Right lobe of liver (tissue), 6 donors: ENCODE data around the gene ALPK3. TPM values are rescaled to one million over a fixed set of nuclear protein-coding genes. Genes with fewer than 3 reads are reported as not detected.
A peak's percentile ranks its signal among the peaks of the same experiment; 100 is the strongest.
"Not testable (repeated sequence)": the region's sequence is repeated elsewhere in the genome, so short reads cannot be mapped to it uniquely, and the experiment has no call there.

ENCODE experiments used
- ATAC-seq, 4 donors: fragments of 200-7000 bp; cut with Tn5 transposase; one replicate each; pipeline ENCODE4 v1.9.1; 2020; ENCODE audit warnings: mild to moderate bottlenecking in 4 of 4, moderate library complexity in 4 of 4
- DNase-seq, 3 donors: peaks; one replicate each; pipeline ENCODE4 v3.0.0-alpha.2; 2020
- H3K27ac ChIP-seq, 3 donors: fragments of 200-600 bp; one replicate each; pipeline ENCODE4 v1.8.0; 2022
- H3K27me3 ChIP-seq, 2 donors: fragments of 200-600 bp; one replicate each; pipeline ENCODE4 v1.8.0; 2022
- H3K36me3 ChIP-seq, 4 donors: fragments of 200-600 bp; sonication (generic) in 1 of 4; one replicate each; pipeline versions ENCODE4 v1.5.1 to v1.8.0; 2017 to 2022; ENCODE audit warnings: control low read depth in 1 of 4
- H3K4me1 ChIP-seq, 4 donors: fragments of 200-600 bp; sonication (generic) in 1 of 4; one replicate each; pipeline versions ENCODE4 v1.5.1 to v1.8.0; 2017 to 2022; ENCODE audit warnings: control low read depth in 1 of 4
- H3K4me3 ChIP-seq, 3 donors: fragments of 200-600 bp; one replicate each; pipeline ENCODE4 v1.8.0; 2022
- H3K9me3 ChIP-seq, 4 donors: fragments of 200-600 bp; sonication (generic) in 1 of 4; one replicate each; pipeline versions ENCODE4 v1.5.1 to v1.8.0; 2017 to 2022; ENCODE audit warnings: control low read depth in 1 of 4
- CTCF ChIP-seq, 4 donors: fragments of 200-600 bp in 3 of 4; fragments of 450-650 bp in 1 of 4; IDR thresholded peaks; one replicate each; pipeline versions ENCODE4 v1.5.1 to v1.8.0; 2016 to 2022; ENCODE audit warnings: antibody characterized with exemption in 4 of 4, mild to moderate bottlenecking in 2 of 4
- POLR2A ChIP-seq: fragments of 450-650 bp; IDR thresholded peaks from one replicate; pipeline ENCODE4 v1.6.1; 2017; ENCODE audit warnings: antibody characterized with exemption, mild to moderate bottlenecking
- WGBS: methylation state at CpG from one replicate; pipeline ENCODE4 v1.1.6; 2018; ENCODE audit warnings: low coverage, low lambda C conversion rate; ENCODE audit not compliant: insufficient coverage; ENCODE audit errors: missing lambda C conversion rate; 5-methylcytosine and 5-hydroxymethylcytosine counted together
- intact Hi-C, 2 donors: fragments of 100-400 bp; cut with DNase I; formaldehyde crosslinking; loops; one replicate each; pipeline versions ENCODE4 v1.11.2 to v1.14.1; 2022
- total RNA-seq, 6 experiments: library from RNA; depleted of rRNA in 2 of 6; stranded (reverse); fragments of >200 nt in 2 of 6; fragmentation: NEBNext Ultra II Directional in 3 of 6; extraction: Animal tissue kit (Norgen Biotek cat#: 25700) in 3 of 6; gene quantifications; one replicate each; pipeline versions ENCODE4 v1.1.0 to v1.2.4, GENCODE V29; 2016 to 2023
- donor health status: DM: no; HTN: yes; CAD: no.
- donor health status: DM: no; HTN: no; CAD: no.
- donor health status: DM: no; HTN: no; CAD: no.
- donor health status: DM: no; HTN: yes; CAD: no.
- donor health status: DM: no; HTN: yes; CAD: no.

Gene ALPK3
- total RNA-seq, 6 experiments from 2014 or later: 1.3 to 12.5 (median 5.5) TPM

- no peak for DNase-seq
- WGBS: 25% methylated on average over 7 of the region's 7 CpGs
- Histone ChIP-seq H3K9me3 (no peaks in the 10 kb centered on the region), H3K27ac (peak overlapping the region in 1 of 3 donors; percentile 26), H3K4me3 (no peak overlapping the region), H3K4me1 (peaks cover 0 to 15% (median 0%) of the 10 kb centered on the region in 4 donors), H3K27me3 (no peaks in the 10 kb centered on the region), H3K36me3 (no peaks in the 10 kb centered on the region)
- ATAC-seq: peak; percentile 14 to 27 (median 20)
- intact Hi-C loops: no loop called here
- no peak for TF ChIP-seq CTCF (IDR thresholded peaks at IDR 0.05)
- TF ChIP-seq POLR2A: no peak
Observed at GRCh38 chr15:84873997-84874396, 56.8 kb downstream of the ALPK3 start.

GRCh38 chr15:84874981-84875699 is 58.0 kb downstream of the ALPK3 start:
- H3K27me3 ChIP-seq: no peaks in the 10 kb centered on the region
- no peaks in the 10 kb centered on the region for H3K9me3 ChIP-seq
- intact Hi-C loops: loop anchor here in 1 of 2 donors (5.0 kb wide), 1 partner anchor 273 kb away; the partner anchor contains the start of gene ZSCAN2
- TF ChIP-seq CTCF (IDR thresholded peaks at IDR 0.05): no peak
- no peak for TF ChIP-seq POLR2A
- DNase-seq (no peak), ATAC-seq (peak in 1 of 4 donors; percentile 15)
- WGBS: 89% methylated on average over 5 of the region's 5 CpGs
- no peak overlapping the region for H3K27ac ChIP-seq
- H3K4me1 ChIP-seq: peaks cover 0 to 15% (median 0%) of the 10 kb centered on the region in 4 donors
- H3K36me3 ChIP-seq: no peaks in the 10 kb centered on the region
- H3K4me3 ChIP-seq: no peak overlapping the region

- H3K27me3 ChIP-seq: no peaks in the 10 kb centered on the region
- no peak for ATAC-seq
- no peak overlapping the region for H3K4me3 ChIP-seq
- no peaks in the 10 kb centered on the region for H3K36me3 ChIP-seq
- H3K4me1 ChIP-seq: peaks cover 0 to 15% (median 0%) of the 10 kb centered on the region in 4 donors
- DNase-seq: no peak
- TF ChIP-seq POLR2A (no peak), CTCF (IDR thresholded peaks at IDR 0.05) (no peak)
- intact Hi-C loops: loop anchor here in 1 of 2 donors (5.0 kb wide), 1 partner anchor 274 kb away; the partner anchor contains the start of gene ZSCAN2
- H3K27ac ChIP-seq: no peak overlapping the region
- H3K9me3 ChIP-seq: no peaks in the 10 kb centered on the region
Observed at GRCh38 chr15:84876269-84876668, 59.1 kb downstream of the ALPK3 start.

GRCh38 chr15:84877701-84878100 is 60.5 kb downstream of the ALPK3 start:
- H3K4me3 ChIP-seq, H3K9me3 ChIP-seq, H3K36me3 ChIP-seq, H3K27ac ChIP-seq, ATAC-seq, H3K27me3 ChIP-seq: not testable (repeated sequence)
- peaks cover 0 to 15% (median 0%) of the 10 kb centered on the region in 4 donors for H3K4me1 ChIP-seq
- DNase-seq: peak in 1 of 3 donors; percentile 24
- intact Hi-C loops: loop anchor here in 1 of 2 donors (5.0 kb wide), 1 partner anchor 275 kb away; the partner anchor contains the start of gene ZSCAN2
- 82% methylated on average over 3 of the region's 3 CpGs for WGBS

GRCh38 chr15:84878504-84878903 is 61.3 kb downstream of the ALPK3 start:
- Histone ChIP-seq H3K27me3 (no peaks in the 10 kb centered on the region), H3K36me3 (no peaks in the 10 kb centered on the region), H3K27ac (no peak overlapping the region), H3K9me3 (no peaks in the 10 kb centered on the region), H3K4me1 (peaks cover 0 to 19% (median 3%) of the 10 kb centered on the region in 4 donors), H3K4me3 (no peak overlapping the region)
- ATAC-seq (peak; percentile 81 to 92 (median 88)), DNase-seq (peak; percentile 66 to 79 (median 77))
- intact Hi-C loops: loop anchor here in 1 of 2 donors (5.0 kb wide), 1 partner anchor 276 kb away; the partner anchor contains the start of gene ZSCAN2
- 73% methylated on average over 3 of the region's 4 CpGs for WGBS
- TF ChIP-seq POLR2A (no peak), CTCF (IDR thresholded peaks at IDR 0.05) (peak; percentile 69 to 89 (median 78))
